B cell (primary cell): Measurements from ENCODE around the gene SRD5A1.

Source experiments
- EZH2 ChIP-seq: IDR thresholded peaks from 2 replicates; pipeline ENCODE4 v1.6.1; 2012; ENCODE audit warnings: borderline replicate concordance, low read depth, mild to moderate bottlenecking, moderate library complexity, low read length; ENCODE audit not compliant: insufficient read depth, poor library complexity, severe bottlenecking
- TF ChIP-seq, protein P1 (sequence below): fragments of 200-600 bp; IDR thresholded peaks from one replicate; pipeline ENCODE4 v1.8.0; 2022; ENCODE audit warnings: antibody characterized with exemption, mild to moderate bottlenecking

DNA sequence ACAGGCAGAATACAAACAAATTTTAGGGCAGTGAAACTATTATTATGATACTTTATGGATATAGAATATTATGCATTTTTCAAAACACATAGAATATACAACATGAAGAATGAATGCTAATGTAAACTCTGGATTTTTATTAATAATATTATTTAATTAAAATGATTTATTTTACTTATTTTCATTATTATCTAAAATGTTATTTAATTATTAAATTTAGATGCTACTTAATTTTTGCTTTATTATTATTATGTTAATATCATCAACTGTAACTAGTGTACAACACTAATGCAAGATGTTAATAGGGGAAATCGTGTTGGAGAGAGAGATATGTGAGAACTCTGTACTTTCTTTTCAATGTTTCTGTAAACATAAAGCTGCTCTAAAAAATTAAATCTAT, 40.7 kb downstream of the SRD5A1 start:
- TF ChIP-seq, protein P1, sequence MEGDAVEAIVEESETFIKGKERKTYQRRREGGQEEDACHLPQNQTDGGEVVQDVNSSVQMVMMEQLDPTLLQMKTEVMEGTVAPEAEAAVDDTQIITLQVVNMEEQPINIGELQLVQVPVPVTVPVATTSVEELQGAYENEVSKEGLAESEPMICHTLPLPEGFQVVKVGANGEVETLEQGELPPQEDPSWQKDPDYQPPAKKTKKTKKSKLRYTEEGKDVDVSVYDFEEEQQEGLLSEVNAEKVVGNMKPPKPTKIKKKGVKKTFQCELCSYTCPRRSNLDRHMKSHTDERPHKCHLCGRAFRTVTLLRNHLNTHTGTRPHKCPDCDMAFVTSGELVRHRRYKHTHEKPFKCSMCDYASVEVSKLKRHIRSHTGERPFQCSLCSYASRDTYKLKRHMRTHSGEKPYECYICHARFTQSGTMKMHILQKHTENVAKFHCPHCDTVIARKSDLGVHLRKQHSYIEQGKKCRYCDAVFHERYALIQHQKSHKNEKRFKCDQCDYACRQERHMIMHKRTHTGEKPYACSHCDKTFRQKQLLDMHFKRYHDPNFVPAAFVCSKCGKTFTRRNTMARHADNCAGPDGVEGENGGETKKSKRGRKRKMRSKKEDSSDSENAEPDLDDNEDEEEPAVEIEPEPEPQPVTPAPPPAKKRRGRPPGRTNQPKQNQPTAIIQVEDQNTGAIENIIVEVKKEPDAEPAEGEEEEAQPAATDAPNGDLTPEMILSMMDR: no peak
- TF ChIP-seq EZH2: no peak
